ENCODE results near the gene CAAP1. TPM values are rescaled to one million over a fixed set of nuclear protein-coding genes. Genes with fewer than 3 reads are reported as not detected.

Gene CAAP1
- polyA plus RNA-seq, 1 of the 3 experiments (the other 2 are of a cell fraction) = 20.8 TPM

- Histone ChIP-seq H4K20me1 (ENCODE audit: insufficient read depth) (peaks cover 25% of the 10 kb centered on the region), H3K9me2 (no peaks in the 10 kb centered on the region), H3F3A (replicated peaks; ENCODE audit: insufficient read depth) (peaks cover 3% of the 10 kb centered on the region), H3K4me1 (ENCODE audit: control insufficient read depth in 1 of 2, insufficient read depth in 2 of 2, low read depth in 1 of 2, low read length in 1 of 2) (peaks cover 0 to 4% of the 10 kb centered on the region in 2 experiments; a peak in 2 of 4 replicates), H3K4me3 (ENCODE audit: low read depth in 2 of 2, low read length in 1 of 2) (no peak overlapping the region), H3K27ac (ENCODE audit: low read depth in 2 of 2, low read length in 1 of 2) (no peak overlapping the region), H3K27me3 (ENCODE audit: insufficient read depth) (no peaks in the 10 kb centered on the region), H3K79me2 (ENCODE audit: insufficient read depth) (peaks cover 99% of the 10 kb centered on the region), H3K9me3 (peaks cover 14% of the 10 kb centered on the region; the same call in 1 of the 2 replicates), H3K9ac (no peak overlapping the region), H3K36me3 (replicated peaks in 1 of 2; ENCODE audit: control insufficient read depth in 1 of 2, insufficient read depth in 2 of 2, low read length in 1 of 2) (peaks cover 3 to 49% of the 10 kb centered on the region in 2 experiments), H2AFZ (ENCODE audit: low read depth) (no peak overlapping the region), H3K4me2 (no peak overlapping the region)
- POLR2A ChIA-PET = no interaction called here
- no peak for DNase-seq
- TF ChIP-seq RFX5 (IDR thresholded peaks at IDR 0.05; ENCODE audit: low read length) = no peak
- TF ChIP-seq YY1 (IDR thresholded peaks at IDR 0.05; ENCODE audit: low read depth) = no peak
- no peak for TF ChIP-seq GATA2 (CRISPR knock-in tag; IDR thresholded peaks at IDR 0.05)
- no peak for TF ChIP-seq SIN3A (IDR thresholded peaks at IDR 0.05; ENCODE audit: borderline replicate concordance, low read depth, low read length)
- no peak for TF ChIP-seq RXRA (IDR thresholded peaks at IDR 0.05; ENCODE audit: borderline replicate concordance, low read depth)
- no peak for TF ChIP-seq FOSL2 (IDR thresholded peaks at IDR 0.05; ENCODE audit: borderline replicate concordance, low read depth)
- TF ChIP-seq FOXJ3 (CRISPR knock-in tag; IDR thresholded peaks at IDR 0.05) = no peak
- no peak for TF ChIP-seq ELF1 (IDR thresholded peaks at IDR 0.05)
- no peak for TF ChIP-seq RCOR1 (IDR thresholded peaks at IDR 0.05; ENCODE audit: low read length)
- TF ChIP-seq JUND (IDR thresholded peaks at IDR 0.05) = no peak
- TF ChIP-seq PBX3 (IDR thresholded peaks at IDR 0.05) = no peak
- no peak for TF ChIP-seq IRF3 (IDR thresholded peaks at IDR 0.05; ENCODE audit: low read depth, low read length)
- TF ChIP-seq, protein P1, sequence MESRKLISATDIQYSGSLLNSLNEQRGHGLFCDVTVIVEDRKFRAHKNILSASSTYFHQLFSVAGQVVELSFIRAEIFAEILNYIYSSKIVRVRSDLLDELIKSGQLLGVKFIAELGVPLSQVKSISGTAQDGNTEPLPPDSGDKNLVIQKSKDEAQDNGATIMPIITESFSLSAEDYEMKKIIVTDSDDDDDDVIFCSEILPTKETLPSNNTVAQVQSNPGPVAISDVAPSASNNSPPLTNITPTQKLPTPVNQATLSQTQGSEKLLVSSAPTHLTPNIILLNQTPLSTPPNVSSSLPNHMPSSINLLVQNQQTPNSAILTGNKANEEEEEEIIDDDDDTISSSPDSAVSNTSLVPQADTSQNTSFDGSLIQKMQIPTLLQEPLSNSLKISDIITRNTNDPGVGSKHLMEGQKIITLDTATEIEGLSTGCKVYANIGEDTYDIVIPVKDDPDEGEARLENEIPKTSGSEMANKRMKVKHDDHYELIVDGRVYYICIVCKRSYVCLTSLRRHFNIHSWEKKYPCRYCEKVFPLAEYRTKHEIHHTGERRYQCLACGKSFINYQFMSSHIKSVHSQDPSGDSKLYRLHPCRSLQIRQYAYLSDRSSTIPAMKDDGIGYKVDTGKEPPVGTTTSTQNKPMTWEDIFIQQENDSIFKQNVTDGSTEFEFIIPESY (IDR thresholded peaks at IDR 0.05; ENCODE audit: borderline replicate concordance, low read depth) = no peak
- no peak for TF ChIP-seq USF1 (IDR thresholded peaks at IDR 0.05; ENCODE audit: borderline replicate concordance, low read depth)
- no peak for TF ChIP-seq MAX (IDR thresholded peaks at IDR 0.05; ENCODE audit: low read depth)
- no peak for TF ChIP-seq POLR2AphosphoS5 (IDR thresholded peaks at IDR 0.05; ENCODE audit: low read depth, low read length)
- CTCF ChIA-PET = no interaction called here
Observed at GRCh38 chr9:26935847-26936246, 43.2 kb upstream of the CAAP1 start.
